SH-SY5Y (cell line): ENCODE data around the gene PFDN2.

Experiments
- GATA2 ChIP-seq: IDR thresholded peaks from 2 replicates; pipeline ENCODE4 v1.6.1; 2011; ENCODE audit warnings: mild to moderate bottlenecking, low read depth, low read length
- GATA3 ChIP-seq: IDR thresholded peaks from 2 replicates; pipeline ENCODE4 v1.6.1; 2011; ENCODE audit warnings: low read depth, mild to moderate bottlenecking, low read length, moderate library complexity

DNA sequence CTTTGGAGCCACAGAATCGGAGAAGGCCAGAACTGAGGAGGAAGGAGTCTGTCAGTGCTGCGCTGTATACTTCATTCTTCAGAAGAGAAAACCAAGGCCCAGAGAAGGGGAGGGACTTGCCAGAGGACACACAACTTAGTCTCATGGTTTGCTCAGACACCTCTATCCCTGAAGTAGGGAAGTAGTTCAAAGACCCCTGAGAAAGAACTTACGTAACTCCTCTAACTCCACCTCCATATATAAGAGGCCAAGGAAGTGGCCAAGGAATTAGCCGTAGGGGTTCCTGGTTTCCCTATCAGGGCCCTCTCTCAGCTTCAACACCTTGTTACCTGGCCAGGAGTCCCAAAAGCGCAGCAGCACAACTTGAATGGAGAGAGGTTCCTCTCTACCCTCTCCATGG, 27.9 kb downstream of the PFDN2 start:
- TF ChIP-seq GATA3 (no peak), GATA2 (no peak)
